Neural progenitor cell (in vitro differentiated cells): ENCODE data around the gene MTMR6. TPM values are rescaled to one million over a fixed set of nuclear protein-coding genes. Genes with fewer than 3 reads are reported as not detected.

Source experiments
- DNase-seq: peaks from one replicate; pipeline ENCODE4 v3.0.0-alpha.2; 2016; ENCODE audit warnings: low spot score
- H2AFZ ChIP-seq: fragments of 200-600 bp; sonication (generic); replicated peaks from 2 replicates; pipeline ENCODE4 v1.6.1; 2016; ENCODE audit warnings: antibody characterized with exemption
- H3F3A ChIP-seq: fragments of 200-600 bp; sonication (generic); 2 replicates; pipeline ENCODE4 v1.6.1; 2016; ENCODE audit warnings: antibody characterized with exemption, low read depth
- H3K27ac ChIP-seq: fragments of 200-600 bp; sonication (generic); 2 replicates; pipeline ENCODE4 v1.5.1; 2016; ENCODE audit warnings: mild to moderate bottlenecking
- H3K27me3 ChIP-seq: fragments of 200-600 bp; sonication (generic); 2 replicates; pipeline ENCODE4 v1.6.1; 2016; ENCODE audit warnings: mild to moderate bottlenecking, moderate library complexity
- H3K36me3 ChIP-seq: fragments of 200-600 bp; sonication (generic); 2 replicates; pipeline ENCODE4 v1.5.1; 2016
- H3K4me1 ChIP-seq: fragments of 200-600 bp; sonication (generic); 2 replicates; pipeline ENCODE4 v1.6.1; 2016; ENCODE audit warnings: mixed run types
- H3K4me2 ChIP-seq: fragments of 200-600 bp; sonication (generic); 2 replicates; pipeline ENCODE4 v1.6.1; 2016
- H3K4me3 ChIP-seq: fragments of 200-600 bp; sonication (generic); 2 replicates; pipeline ENCODE4 v1.5.1; 2016
- H3K79me2 ChIP-seq: fragments of 200-600 bp; sonication (generic); 2 replicates; pipeline ENCODE4 v1.6.1; 2016; ENCODE audit warnings: low read depth
- H3K9ac ChIP-seq: fragments of 200-600 bp; sonication (generic); 2 replicates; pipeline ENCODE4 v1.6.1; 2016
- H3K9me3 ChIP-seq: fragments of 200-600 bp; sonication (generic); 2 replicates; pipeline ENCODE4 v1.5.1; 2016; ENCODE audit warnings: low read depth
- H4K20me1 ChIP-seq: fragments of 200-600 bp; sonication (generic); 2 replicates; pipeline ENCODE4 v1.6.1; 2016; ENCODE audit warnings: low read depth
- H3K27ac Mint-ChIP-seq: 3 replicates; pipeline ENCODE4 v1.8.0; 2021; ENCODE audit warnings: mixed read lengths
- H3K27me3 Mint-ChIP-seq: 2 replicates; pipeline ENCODE4 v1.8.0; 2022; ENCODE audit warnings: low read depth, mild to moderate bottlenecking, inconsistent platforms, moderate library complexity, mixed read lengths; ENCODE audit not compliant: insufficient read depth
- H3K36me3 Mint-ChIP-seq: 3 replicates; pipeline ENCODE4 v1.8.0; 2021; ENCODE audit warnings: mixed read lengths
- H3K4me1 Mint-ChIP-seq: 3 replicates; pipeline ENCODE4 v1.8.0; 2021; ENCODE audit warnings: mixed read lengths
- H3K4me3 Mint-ChIP-seq: 3 replicates; pipeline ENCODE4 v1.8.0; 2021; ENCODE audit warnings: mild to moderate bottlenecking, moderate library complexity, mixed read lengths
- H3K9me3 Mint-ChIP-seq: 3 replicates; pipeline ENCODE4 v1.8.0; 2020; ENCODE audit warnings: mixed read lengths
- CTCF ChIP-seq: fragments of 200-600 bp; sonication (generic); IDR thresholded peaks from 2 replicates; pipeline ENCODE4 v1.5.1; 2017; ENCODE audit warnings: antibody characterized with exemption, mild to moderate bottlenecking
- EZH2 ChIP-seq: fragments of 200-600 bp; sonication (generic); IDR thresholded peaks from 2 replicates; pipeline ENCODE4 v1.6.1; 2017; ENCODE audit warnings: antibody characterized with exemption, mild to moderate bottlenecking, moderate library complexity
- EZH2phosphoT487 ChIP-seq: fragments of 200-600 bp; sonication (generic); IDR thresholded peaks from 2 replicates; pipeline ENCODE4 v1.6.1; 2017; ENCODE audit warnings: antibody characterized with exemption
- total RNA-seq: library from RNA; depleted of rRNA; stranded (reverse); fragments of >200 nt; gene quantifications from 2 replicates; pipeline ENCODE4 v1.2.3, GENCODE V29; 2015; ENCODE audit warnings: low replicate concordance

Gene MTMR6
- total RNA-seq, 1 donor from 2014 or later: 19.1 TPM

- Histone ChIP-seq H3K4me1 (no peaks in the 10 kb centered on the region), H3K36me3 (peaks cover 17% of the 10 kb centered on the region), H3F3A (no peaks in the 10 kb centered on the region), H3K4me3 (no peak overlapping the region), H3K9ac (no peak overlapping the region), H3K9me3 (no peaks in the 10 kb centered on the region), H2AFZ (no peak overlapping the region), H3K79me2 (no peaks in the 10 kb centered on the region), H3K4me2 (no peak overlapping the region), H4K20me1 (no peaks in the 10 kb centered on the region), H3K27ac (no peak overlapping the region), H3K27me3 (no peaks in the 10 kb centered on the region)
- Mint-ChIP-seq H3K9me3 (no peaks in the 10 kb centered on the region), H3K27me3 (no peaks in the 10 kb centered on the region), H3K4me1 (peaks cover 2% of the 10 kb centered on the region), H3K36me3 (peaks cover 27% of the 10 kb centered on the region), H3K4me3 (no peak overlapping the region), H3K27ac (no peak overlapping the region)
- TF ChIP-seq EZH2: no peak
- no peak for TF ChIP-seq EZH2phosphoT487
- no peak for TF ChIP-seq CTCF
- no peak for DNase-seq
These were observed 33.6 kb downstream of the MTMR6 start for GRCh38 chr13:25253702-25254101.

GRCh38 chr13:25252752-25253151, 34.5 kb downstream of the MTMR6 start:
- no peak overlapping the region for H3K27ac Mint-ChIP-seq

GRCh38 chr13:25252225-25252624, 35.1 kb downstream of the MTMR6 start:
- no peaks in the 10 kb centered on the region for H3K4me1 ChIP-seq
- Mint-ChIP-seq H3K36me3 (peaks cover 21% of the 10 kb centered on the region), H3K9me3 (no peaks in the 10 kb centered on the region), H3K4me1 (peaks cover 2% of the 10 kb centered on the region), H3K27ac (no peak overlapping the region), H3K4me3 (no peak overlapping the region), H3K27me3 (no peaks in the 10 kb centered on the region)
- H3F3A ChIP-seq: no peaks in the 10 kb centered on the region
- no peak for TF ChIP-seq EZH2
- no peak for TF ChIP-seq EZH2phosphoT487
- no peak for TF ChIP-seq CTCF
- no peak overlapping the region for H2AFZ ChIP-seq
- no peaks in the 10 kb centered on the region for H4K20me1 ChIP-seq
- H3K27me3 ChIP-seq: no peaks in the 10 kb centered on the region
- no peak overlapping the region for H3K4me2 ChIP-seq
- no peak overlapping the region for H3K4me3 ChIP-seq
- no peaks in the 10 kb centered on the region for H3K79me2 ChIP-seq
- no peak overlapping the region for H3K9ac ChIP-seq
- no peak overlapping the region for H3K27ac ChIP-seq
- DNase-seq: no peak
- H3K36me3 ChIP-seq: peaks cover 16% of the 10 kb centered on the region
- no peaks in the 10 kb centered on the region for H3K9me3 ChIP-seq

More at GRCh38 chr13:25252752-25253151, 34.5 kb downstream of the MTMR6 start:
- no peaks in the 10 kb centered on the region for H3K4me1 ChIP-seq
- no peak overlapping the region for H3K27ac ChIP-seq
- H2AFZ ChIP-seq: no peak overlapping the region
- peaks cover 26% of the 10 kb centered on the region for H3K36me3 Mint-ChIP-seq
- no peaks in the 10 kb centered on the region for H3K27me3 Mint-ChIP-seq
- H3K9me3 Mint-ChIP-seq: no peaks in the 10 kb centered on the region
- H3F3A ChIP-seq: no peaks in the 10 kb centered on the region
- no peaks in the 10 kb centered on the region for H3K9me3 ChIP-seq
- H4K20me1 ChIP-seq: no peaks in the 10 kb centered on the region
- H3K9ac ChIP-seq: no peak overlapping the region
- no peaks in the 10 kb centered on the region for H3K79me2 ChIP-seq
- H3K4me1 Mint-ChIP-seq: peaks cover 2% of the 10 kb centered on the region
- H3K27me3 ChIP-seq: no peaks in the 10 kb centered on the region
- no peak overlapping the region for H3K4me3 ChIP-seq
- H3K36me3 ChIP-seq: peaks cover 17% of the 10 kb centered on the region
- no peak overlapping the region for H3K4me3 Mint-ChIP-seq
- DNase-seq: no peak
- TF ChIP-seq EZH2phosphoT487 (no peak), CTCF (no peak), EZH2 (no peak)
- no peak overlapping the region for H3K4me2 ChIP-seq
